ENCODE data around the gene FAM43B. TPM values are rescaled to one million over a fixed set of nuclear protein-coding genes. Genes with fewer than 3 reads are reported as not detected.
A peak's percentile ranks its signal among the peaks of the same experiment; 100 is the strongest.

FAM43B gene
- total RNA-seq, 6 experiments from 2014 or later = 0.09 to 0.24 (median 0.12) TPM; not detected in 2

DNA sequence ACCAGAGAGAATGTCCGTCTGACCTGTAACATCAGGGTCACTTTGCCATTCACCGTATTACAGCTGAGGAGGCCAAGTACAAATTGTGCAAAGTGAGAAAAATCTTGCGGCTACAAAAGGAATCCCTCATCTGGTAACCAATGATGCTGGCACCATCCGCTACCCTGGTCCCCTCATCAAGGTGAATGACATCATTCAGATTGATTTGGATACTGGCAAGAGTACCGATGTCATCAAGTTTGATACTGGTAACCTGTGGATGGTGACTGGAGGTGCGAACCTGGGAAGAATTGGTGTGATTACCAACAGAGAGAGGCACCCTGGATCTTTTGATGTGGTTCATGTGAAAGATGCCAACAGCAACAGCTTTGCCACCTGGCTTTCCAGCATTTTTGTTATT is 26.1 kb upstream of the FAM43B start:
- no peak for TF ChIP-seq POLR2A (IDR thresholded peaks at IDR 0.05)
- TF ChIP-seq, protein P1, sequence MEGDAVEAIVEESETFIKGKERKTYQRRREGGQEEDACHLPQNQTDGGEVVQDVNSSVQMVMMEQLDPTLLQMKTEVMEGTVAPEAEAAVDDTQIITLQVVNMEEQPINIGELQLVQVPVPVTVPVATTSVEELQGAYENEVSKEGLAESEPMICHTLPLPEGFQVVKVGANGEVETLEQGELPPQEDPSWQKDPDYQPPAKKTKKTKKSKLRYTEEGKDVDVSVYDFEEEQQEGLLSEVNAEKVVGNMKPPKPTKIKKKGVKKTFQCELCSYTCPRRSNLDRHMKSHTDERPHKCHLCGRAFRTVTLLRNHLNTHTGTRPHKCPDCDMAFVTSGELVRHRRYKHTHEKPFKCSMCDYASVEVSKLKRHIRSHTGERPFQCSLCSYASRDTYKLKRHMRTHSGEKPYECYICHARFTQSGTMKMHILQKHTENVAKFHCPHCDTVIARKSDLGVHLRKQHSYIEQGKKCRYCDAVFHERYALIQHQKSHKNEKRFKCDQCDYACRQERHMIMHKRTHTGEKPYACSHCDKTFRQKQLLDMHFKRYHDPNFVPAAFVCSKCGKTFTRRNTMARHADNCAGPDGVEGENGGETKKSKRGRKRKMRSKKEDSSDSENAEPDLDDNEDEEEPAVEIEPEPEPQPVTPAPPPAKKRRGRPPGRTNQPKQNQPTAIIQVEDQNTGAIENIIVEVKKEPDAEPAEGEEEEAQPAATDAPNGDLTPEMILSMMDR (IDR thresholded peaks at IDR 0.05) = no peak
- 40% methylated on average over 5 of the region's 6 CpGs for WGBS (ENCODE audit: insufficient coverage, low coverage, low lambda C conversion rate, missing lambda C conversion rate)
- no peak overlapping the region for H3K27ac ChIP-seq
- H3K27me3 ChIP-seq = no peaks in the 10 kb centered on the region
- ATAC-seq = no peak
- H3K36me3 ChIP-seq = no peaks in the 10 kb centered on the region
- intact Hi-C loops (cut with DNase I) = no loop called here
- no peak overlapping the region for H3K4me3 ChIP-seq
- H3K4me1 ChIP-seq = no peaks in the 10 kb centered on the region
- H3K9me3 ChIP-seq = no peaks in the 10 kb centered on the region
- DNase-seq = no peak

DNA sequence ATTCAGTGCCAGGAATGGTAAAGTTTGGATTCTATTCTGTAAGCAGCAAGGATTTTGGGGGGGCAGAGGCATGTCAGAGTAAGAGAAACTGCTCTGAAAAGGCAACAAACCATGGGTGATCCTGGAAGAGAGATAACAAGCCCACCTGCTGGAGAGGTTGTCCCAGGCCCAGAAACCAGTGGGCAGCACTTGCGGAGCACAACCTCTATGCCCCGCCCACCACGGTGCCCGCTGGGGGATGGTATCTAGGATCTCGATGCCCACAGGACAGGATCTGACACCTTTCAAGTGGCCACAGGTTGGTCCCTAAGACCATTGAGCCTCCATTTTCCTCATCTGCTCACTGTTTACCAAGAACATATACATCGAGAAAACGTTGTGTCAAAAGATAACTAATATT is 24.2 kb upstream of the FAM43B start:
- Histone ChIP-seq H3K27ac (no peak overlapping the region), H3K4me3 (no peak overlapping the region), H3K9me3 (no peaks in the 10 kb centered on the region), H3K4me1 (no peaks in the 10 kb centered on the region), H3K36me3 (no peaks in the 10 kb centered on the region), H3K27me3 (no peaks in the 10 kb centered on the region)
- TF ChIP-seq POLR2A (IDR thresholded peaks at IDR 0.05) = no peak
- TF ChIP-seq, protein P1 (IDR thresholded peaks at IDR 0.05) = no peak
- ATAC-seq (no peak), DNase-seq (no peak)
- WGBS (ENCODE audit: insufficient coverage, low coverage, low lambda C conversion rate, missing lambda C conversion rate) = 36% methylated on average over 4 of the region's 7 CpGs
- intact Hi-C loops (cut with DNase I) = no loop called here

DNA sequence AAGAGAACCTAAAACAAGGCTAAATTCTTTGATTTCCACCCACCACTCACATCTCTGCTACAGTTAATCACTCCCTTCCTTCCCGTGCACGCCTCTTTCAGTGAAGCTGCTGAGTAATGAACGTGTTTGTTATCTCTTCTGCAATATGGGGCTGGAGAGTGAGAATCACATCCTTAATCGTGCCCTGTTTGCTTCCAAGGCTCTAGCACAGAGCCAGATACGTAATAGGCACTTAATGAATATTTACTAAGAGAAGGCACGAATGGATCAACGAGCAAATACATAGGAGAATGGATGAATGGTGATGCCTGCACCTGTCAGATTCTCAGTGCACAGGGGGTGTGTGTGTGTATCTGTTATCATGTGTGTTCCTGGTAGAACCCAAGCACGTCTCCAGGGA is 22.1 kb upstream of the FAM43B start:
- WGBS (ENCODE audit: insufficient coverage, low coverage, low lambda C conversion rate, missing lambda C conversion rate) = 22% methylated on average over 8 of the region's 8 CpGs
- ATAC-seq = peak in 2 of 4 donors; percentile 22 to 39
- no peak overlapping the region for H3K4me3 ChIP-seq
- H3K9me3 ChIP-seq = no peaks in the 10 kb centered on the region
- no peaks in the 10 kb centered on the region for H3K36me3 ChIP-seq
- no peak overlapping the region for H3K27ac ChIP-seq
- H3K27me3 ChIP-seq = no peaks in the 10 kb centered on the region
- no peak for DNase-seq
- H3K4me1 ChIP-seq = no peaks in the 10 kb centered on the region
- TF ChIP-seq, protein P1 (IDR thresholded peaks at IDR 0.05) = no peak
- no peak for TF ChIP-seq POLR2A (IDR thresholded peaks at IDR 0.05)
- intact Hi-C loops (cut with DNase I) = no loop called here

DNA sequence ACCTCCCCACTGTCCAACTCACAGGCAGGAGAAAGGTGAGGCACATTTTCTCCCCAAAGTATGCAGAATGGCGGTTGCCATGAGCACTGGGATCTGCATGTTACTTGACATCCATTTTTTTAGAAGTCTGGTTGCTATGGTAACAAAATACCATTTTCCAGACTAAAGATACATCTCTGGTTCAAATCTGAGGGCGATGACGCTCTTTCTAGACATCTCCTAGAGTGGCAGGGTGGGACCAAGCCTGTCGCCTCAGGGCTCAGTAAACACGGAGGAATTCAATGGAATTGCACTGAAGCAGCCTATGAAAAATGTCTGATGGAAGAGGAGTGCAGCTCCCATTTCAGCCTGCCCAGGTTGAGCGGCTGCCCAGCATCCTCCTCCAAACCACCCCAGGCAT is 21.5 kb upstream of the FAM43B start:
- TF ChIP-seq, protein P1 (IDR thresholded peaks at IDR 0.05) = no peak
- no peak for TF ChIP-seq POLR2A (IDR thresholded peaks at IDR 0.05)
- Histone ChIP-seq H3K36me3 (no peaks in the 10 kb centered on the region), H3K4me3 (no peak overlapping the region), H3K27ac (no peak overlapping the region), H3K4me1 (no peaks in the 10 kb centered on the region), H3K27me3 (no peaks in the 10 kb centered on the region), H3K9me3 (no peaks in the 10 kb centered on the region)
- no peak for DNase-seq
- intact Hi-C loops (cut with DNase I) = no loop called here
- 54% methylated on average over 4 of the region's 6 CpGs for WGBS (ENCODE audit: insufficient coverage, low coverage, low lambda C conversion rate, missing lambda C conversion rate)
- ATAC-seq = no peak

DNA sequence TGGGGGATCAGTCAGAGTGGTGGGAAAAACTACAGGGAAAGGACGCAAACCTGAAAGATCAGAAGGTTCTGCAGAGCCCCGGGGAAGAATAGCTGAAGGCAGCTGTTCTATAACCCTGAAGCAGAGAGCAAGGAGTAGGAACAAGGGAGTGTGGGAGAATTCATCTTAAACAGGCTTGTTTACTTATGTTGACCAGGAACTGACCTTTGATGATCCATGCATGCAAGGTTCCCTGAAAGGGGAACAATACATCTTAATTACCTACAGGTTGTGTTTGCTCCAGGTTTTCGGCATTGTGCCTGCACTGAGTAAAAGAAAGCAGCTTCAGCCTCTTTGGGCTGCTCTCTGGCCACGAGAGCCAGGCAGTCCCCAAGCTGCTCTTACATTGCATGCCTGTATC is 18.7 kb upstream of the FAM43B start:
- Histone ChIP-seq H3K27me3 (no peaks in the 10 kb centered on the region), H3K27ac (no peak overlapping the region), H3K9me3 (no peaks in the 10 kb centered on the region), H3K4me3 (no peak overlapping the region), H3K4me1 (no peaks in the 10 kb centered on the region), H3K36me3 (no peaks in the 10 kb centered on the region)
- ATAC-seq = no peak
- DNase-seq = no peak
- intact Hi-C loops (cut with DNase I) = no loop called here
- WGBS (ENCODE audit: insufficient coverage, low coverage, low lambda C conversion rate, missing lambda C conversion rate) = 67% methylated on average over 1 of the region's 4 CpGs
- TF ChIP-seq, protein P1 (IDR thresholded peaks at IDR 0.05) = no peak
